SH-SY5Y (cell line): Measurements from ENCODE around the gene TMEM150C.

Source experiments
- GATA2 ChIP-seq: IDR thresholded peaks from 2 replicates; pipeline ENCODE4 v1.6.1; 2011; ENCODE audit warnings: mild to moderate bottlenecking, low read depth, low read length
- GATA3 ChIP-seq: IDR thresholded peaks from 2 replicates; pipeline ENCODE4 v1.6.1; 2011; ENCODE audit warnings: low read depth, mild to moderate bottlenecking, low read length, moderate library complexity

DNA sequence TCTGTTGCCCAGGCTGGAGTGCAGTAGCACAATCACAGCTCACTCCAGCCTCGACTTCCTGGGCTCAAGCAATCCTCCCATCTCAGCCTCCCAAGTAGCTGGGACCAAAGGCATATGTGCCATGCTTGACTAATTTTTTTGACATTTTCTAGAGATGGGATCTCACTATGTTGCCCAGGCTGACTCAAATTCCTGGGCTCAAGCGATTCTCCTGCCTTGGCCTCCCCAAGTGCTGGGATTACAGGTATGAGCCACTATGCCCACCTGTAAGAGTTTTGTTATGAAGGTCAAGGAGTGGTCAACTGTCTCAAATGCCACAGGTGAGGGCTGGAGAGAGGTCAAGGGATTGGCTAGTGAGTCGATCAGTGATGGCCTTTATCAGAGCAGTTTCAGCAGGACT is 32.5 kb downstream of the TMEM150C start:
- TF ChIP-seq GATA3 = no peak
- TF ChIP-seq GATA2 = no peak
